Measurements from ENCODE around the gene TNS2.

The TNS2 gene

GRCh38 chr12:53113951-53114350 lies 64.1 kb downstream of the TNS2 start:
- DNase-seq (ENCODE audit: low read depth), result no peak

Measured in activated T-helper 1 cell treated with Interleukin-2 at 50 U/mL for 16 hours (primary cell).